NCI-H1105 (cell line): ENCODE data around the gene IL1RAPL2.
"Not testable (repeated sequence)": the region's sequence is repeated elsewhere in the genome, so short reads cannot be mapped to it uniquely, and the experiment has no call there.

Experiments used
- DNase-seq: peaks from one replicate; lab custom pipeline; 2025; lab: John Stamatoyannopoulos, UW

The IL1RAPL2 gene

DNA sequence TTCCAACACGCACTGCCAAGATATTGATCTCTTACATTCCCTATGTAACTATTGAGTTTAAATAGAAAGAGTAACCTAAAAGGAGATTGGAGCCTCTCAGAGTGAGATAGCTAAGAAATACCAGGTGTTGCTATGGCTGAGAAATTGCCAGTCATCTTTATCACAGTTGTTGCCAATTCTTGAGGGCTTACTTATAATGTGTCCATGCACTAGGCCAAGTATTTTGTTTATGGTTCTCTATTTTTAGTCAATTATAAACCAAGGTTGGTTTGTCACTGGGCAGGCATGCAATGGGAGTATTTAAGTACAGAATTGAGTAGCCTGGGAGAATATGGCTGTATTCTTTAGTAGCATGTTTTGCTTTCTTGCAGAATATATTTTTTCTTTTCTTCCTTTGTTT is 452.9 kb downstream of the IL1RAPL2 start:
- no peak for DNase-seq

DNA sequence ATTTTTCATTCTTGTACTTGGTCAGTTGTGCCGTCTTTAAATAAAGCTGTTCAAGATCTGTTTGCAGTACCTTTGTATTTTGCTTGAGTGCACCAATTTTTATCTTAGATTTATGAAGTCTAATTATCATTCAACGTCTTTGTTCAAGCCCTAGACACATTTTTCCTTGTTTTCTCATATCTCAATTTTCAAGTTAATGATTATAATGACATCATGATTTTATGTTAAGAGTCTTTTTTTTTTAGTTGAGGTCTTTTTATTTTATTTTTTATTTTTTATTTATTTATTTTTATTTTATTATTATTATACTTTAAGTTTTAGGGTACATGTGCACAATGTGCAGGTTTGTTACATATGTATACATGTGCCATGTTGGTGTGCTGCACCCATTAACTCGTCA is 463.0 kb downstream of the IL1RAPL2 start:
- not testable (repeated sequence) for DNase-seq

DNA sequence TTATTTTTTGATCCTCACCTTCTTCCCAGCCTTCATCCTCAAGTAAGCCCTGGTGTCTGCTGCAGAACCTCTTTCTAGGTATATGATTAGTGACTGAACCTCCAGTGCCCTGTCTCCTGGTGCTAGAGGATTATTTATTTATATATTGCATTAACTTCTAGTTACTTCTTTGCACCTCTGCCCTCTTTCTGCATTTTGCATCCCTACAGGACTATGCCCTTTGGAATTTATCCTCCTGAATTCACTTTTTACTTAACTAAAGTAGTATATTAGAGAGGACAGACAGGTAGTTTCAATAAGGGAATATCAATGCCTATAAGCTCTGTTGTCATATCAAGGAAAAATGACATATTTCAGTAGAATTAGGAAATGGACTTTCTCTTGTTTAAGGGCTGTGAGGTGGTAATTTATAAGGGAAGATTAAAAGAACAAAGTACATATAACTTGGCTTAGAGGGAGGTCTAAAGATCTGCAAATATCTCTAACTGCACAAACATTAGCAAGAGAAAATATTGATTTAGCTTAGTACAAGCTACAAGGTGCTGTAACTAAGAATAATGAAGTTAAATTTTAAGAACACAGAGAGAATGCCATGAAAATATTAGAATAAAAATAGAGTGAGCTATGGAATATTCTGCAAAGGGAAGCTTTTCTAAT is 472.8 kb downstream of the IL1RAPL2 start:
- DNase-seq, result no peak

DNA sequence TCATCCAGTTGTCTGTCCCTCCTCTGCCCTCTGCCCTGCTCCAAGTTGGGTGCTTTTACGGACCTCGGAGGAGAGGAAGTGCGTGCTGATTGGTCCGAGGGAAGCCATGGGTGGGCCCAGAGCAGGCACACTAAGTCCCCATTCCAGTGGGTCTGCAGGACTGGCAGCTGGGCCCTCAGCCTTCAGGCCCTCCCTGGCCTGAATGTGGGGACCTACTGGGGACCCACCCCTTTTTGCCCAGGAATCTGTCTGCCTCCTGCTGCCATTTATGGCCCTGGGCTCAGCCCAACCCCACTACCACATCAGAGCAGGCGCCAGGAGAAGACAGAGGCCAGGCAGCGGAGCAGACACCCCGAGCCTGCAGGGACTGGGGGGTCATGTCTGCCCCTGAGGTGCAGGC is 484.9 kb downstream of the IL1RAPL2 start:
- no peak for DNase-seq

DNA sequence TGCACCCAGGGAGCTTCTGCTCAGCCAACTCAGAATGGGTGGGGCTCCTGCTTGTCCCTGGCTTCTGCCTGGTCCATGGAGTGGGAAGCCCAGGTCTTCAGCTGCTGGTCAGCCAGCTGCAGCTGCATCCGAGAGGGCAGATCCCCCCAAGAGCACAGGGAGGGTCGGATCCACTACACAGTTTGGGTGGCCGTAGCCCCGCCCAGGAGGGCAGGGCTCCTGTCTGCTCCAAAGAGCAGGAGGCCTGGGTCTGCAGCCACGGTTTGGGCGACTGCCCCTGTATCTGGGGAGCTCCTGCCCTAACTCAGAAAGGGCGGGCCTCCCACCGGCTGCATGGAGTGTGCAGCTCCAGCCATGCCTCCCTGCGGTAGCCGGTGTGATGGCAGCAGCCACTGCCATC is 485.4 kb downstream of the IL1RAPL2 start:
- no peak for DNase-seq

DNA sequence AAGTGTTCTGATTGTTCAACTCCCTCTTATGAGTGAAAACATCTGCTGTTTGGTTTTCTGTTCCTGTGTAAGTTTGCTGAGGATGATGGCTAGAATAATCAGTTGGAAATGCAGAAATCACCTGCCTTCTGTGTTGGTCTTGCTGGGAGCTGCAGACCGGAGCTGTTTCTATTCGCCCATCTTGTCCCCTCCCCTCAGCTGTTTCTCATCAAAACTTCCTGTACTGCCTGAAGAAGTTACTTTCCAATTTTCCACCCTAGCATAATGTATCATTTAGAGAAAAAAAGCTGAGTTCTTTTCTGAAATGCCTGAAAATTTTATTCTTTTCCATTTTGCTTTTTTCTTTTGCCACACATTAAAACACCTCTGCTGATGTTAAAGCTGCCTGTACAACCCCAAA is 486.9 kb downstream of the IL1RAPL2 start:
- DNase-seq, result no peak

DNA sequence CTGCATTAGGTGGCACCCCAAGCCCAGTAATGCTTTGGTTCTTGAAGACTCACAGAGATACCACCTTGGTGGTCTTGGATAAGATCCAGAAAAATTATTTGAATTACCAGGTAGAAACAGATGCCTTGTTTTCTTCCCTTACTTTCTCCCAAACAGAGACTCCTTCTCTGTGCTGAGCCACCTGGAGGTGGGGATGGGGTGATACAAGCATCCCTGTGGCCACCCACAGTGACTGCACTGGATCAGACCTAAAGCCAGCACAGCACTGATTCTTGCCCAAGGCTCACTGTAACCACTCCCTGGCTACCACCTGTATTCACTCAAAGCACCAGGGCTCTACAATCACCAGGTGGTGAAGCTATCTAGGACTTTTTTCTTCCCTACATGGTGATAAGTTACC is 497.7 kb downstream of the IL1RAPL2 start:
- no peak for DNase-seq

DNA sequence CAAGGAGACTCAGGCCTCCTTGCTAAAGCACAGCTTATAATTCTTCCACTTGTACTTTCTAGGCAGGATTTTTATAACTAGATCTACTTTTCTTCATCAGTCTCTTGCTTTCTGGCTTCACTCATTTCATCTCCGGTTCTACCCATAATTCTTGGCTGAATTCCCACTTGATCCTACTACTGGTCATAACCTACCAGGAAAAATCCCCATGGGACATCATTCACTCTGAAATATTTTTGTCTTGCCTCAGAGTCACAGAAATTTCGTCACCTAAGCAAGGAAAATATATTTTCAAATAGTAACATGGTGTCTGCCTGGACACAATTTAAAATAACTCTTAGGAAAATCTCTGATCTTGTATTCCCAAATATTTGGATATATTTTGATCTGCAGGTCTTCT is 532.2 kb downstream of the IL1RAPL2 start:
- DNase-seq, result no peak

DNA sequence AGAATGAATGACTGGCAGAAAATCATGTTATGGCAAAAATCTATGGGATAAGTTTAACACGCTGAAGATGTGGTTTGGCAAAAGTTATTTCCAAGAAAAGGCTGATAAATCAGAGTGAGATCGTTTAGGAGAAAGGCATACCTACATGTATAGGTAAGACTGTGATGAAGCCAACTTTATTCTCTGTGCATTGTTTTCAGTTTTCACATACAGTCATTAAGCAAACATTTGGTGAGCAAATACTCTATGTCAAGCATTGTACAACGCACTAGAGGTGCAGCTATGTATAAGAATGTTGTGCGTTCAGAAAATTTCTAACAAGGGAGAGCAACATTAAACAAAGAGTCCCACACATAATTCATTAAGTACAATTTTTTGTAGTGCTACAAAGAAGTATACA is 532.8 kb downstream of the IL1RAPL2 start:
- DNase-seq, result no peak

DNA sequence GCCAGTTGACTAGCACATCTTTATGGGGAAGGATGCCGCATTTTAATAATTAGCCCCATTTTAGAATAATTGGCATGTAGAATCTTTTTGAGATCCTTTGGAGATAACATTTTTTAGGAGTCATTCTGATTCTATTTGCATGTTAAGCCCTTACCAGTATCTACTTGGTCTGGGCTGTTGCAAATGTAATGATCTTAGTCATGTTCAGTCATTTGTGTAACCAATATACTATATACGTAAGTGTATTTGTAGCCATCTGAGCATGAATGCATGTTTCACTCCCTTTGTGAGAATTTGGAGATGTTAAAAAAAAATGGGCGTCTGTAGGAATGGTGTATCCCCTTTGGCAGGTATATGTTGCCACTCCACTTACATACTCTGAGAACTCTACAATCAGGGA is 535.4 kb downstream of the IL1RAPL2 start:
- no peak for DNase-seq

DNA sequence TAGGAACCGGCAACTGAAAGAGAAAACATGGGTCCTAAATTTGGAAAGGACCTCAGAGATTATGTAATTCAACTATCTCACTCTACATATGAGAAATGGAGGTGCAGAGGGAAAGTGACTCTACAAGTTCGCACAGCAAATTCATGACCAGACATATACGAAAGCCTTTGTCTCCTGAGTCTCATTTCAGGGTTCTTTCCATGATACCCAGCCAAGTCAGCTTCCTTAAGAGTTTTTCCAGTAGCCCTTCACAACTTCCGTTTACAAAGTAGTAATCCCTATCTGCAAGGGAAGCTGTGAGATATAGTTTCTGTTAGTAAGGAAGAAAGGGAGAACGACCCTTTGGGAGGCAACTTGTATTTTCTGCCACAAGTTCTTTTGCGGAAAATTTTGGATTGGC is 543.9 kb downstream of the IL1RAPL2 start:
- no peak for DNase-seq

DNA sequence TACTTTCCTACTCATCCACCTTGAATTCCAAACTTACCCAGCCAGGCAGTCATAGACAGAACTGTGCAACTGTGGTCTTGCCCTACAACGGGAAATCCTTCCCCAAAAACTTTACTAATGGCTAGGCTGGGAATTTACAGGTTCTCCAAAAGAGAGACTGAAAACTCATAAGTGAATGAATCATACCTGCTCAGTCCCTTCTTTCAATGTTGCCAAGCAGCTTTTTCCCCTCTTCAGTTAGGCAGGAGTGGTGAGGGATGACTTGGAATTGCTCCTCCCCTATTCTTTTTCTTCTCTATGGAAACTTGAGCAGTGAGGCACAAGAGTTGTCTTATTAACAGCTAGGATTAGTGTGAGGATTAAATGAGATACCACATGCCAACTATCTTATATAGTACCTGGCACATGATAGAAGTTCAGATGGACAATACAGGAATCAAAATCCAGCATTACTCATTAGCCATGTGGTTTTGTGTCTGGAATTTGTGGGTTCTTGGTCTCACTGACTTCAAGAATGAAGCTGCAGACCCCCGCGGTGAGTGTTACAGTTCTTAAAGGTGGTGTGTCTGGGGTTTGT is 548.6 kb downstream of the IL1RAPL2 start:
- DNase-seq, result no peak

DNA sequence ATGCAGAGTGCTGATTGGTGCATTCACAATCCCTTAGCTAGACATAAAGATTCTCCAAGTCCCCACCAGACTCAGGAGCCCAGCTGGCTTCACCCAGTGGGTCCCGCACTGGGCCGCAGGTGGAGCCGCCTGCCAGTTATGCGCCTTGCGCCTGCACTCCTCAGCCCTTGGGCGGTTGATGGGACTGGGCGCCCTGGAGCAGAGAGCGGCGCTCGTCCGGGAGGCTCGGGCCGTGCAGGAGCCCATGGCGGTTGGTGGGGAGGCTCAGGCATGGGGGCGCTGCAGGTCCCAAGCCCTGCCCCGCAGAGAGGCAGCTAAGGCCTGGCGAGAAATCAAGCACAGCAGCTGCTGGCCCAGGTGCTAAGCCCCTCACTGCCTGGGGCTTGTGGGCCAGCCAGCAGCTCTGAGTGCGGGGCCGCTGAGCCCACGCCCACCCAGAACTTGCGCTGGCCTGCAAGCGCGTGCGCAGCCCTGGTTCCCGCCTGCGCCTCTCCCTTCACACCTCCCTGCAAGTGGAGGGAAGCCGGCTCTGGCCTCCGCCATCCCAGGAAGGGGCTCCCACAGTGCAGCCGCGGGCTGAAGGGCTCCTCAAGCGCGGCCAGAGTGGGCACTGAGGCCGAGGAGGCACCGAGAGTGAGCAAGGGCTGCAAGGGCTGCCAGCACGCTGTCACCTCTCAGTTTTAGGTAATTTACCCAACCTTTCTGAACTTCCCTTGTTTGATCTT is 549.8 kb downstream of the IL1RAPL2 start:
- DNase-seq, result not testable (repeated sequence)

DNA sequence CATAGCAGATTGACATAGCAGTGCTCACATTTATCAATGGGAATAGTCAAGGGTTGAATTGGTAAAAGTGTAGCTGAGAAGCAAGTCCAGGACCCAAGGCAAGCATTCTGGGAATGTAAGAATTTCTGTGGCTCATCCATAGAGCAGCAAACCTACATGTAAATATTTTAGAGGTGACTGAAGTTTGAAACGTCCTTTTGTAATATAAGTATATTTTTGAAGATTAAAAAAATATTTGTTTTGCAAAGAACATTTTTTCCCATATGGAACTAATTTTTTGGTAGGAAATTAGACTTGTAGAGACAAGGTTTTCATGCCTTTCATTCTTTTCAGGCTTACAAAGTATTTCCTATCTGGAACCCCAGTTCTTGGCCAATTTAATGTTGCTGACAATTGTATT is 550.5 kb downstream of the IL1RAPL2 start:
- no peak for DNase-seq

DNA sequence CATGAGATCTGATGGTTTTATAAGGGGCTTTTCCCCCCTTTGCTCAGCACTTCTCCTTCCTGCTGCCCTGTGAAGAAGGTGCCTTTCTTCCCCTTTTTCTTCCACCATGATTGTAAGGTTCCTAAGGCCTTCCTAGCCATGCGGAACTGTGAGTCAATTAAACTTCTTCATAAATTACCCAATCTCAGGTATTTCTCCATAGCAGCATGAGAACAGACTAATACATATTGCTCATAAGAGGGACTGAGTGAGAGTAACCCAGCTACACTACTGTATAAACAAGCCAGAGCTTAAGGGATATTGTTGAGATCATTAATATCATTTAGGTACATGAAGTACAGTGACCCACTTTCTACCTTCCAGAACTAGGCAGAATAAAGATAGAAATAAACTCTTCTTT is 551.6 kb downstream of the IL1RAPL2 start:
- DNase-seq, result no peak

DNA sequence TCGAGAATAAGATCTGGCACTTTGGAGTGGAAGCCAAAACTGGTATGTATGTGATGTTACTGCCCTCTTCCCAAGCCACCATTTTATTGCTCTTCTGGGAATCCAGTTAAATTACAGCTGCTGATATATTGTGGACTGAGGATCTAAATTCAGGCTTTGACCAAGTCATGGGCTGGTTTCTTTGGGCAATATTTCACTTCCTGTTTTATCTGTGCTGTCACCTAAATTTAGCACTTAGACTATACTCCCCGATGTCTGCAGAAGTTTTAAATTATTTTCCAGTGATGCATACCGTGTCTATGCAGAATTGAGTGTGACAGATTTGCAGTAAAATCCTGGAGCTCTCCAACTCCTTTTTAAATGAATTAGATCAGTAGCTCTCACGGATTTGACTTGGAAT is 554.5 kb downstream of the IL1RAPL2 start:
- DNase-seq, result no peak

DNA sequence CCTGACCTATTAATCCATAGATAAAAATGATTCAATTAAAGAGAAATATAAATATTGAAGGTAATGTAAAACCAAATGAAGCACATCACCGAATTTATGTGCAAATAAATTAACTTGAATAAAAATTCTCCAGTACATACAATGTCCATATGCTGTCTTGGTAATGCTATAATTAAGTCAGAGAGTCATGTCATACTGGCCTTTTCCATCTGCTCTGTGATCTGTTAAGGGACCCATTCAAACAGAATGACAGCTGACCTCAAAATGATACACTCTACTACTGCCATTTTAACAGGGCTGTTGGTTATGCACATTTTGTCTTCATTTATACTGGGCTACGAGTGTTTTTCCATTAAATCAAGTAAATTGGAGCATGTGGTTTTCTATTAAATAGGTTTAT is 555.2 kb downstream of the IL1RAPL2 start:
- DNase-seq, result no peak

DNA sequence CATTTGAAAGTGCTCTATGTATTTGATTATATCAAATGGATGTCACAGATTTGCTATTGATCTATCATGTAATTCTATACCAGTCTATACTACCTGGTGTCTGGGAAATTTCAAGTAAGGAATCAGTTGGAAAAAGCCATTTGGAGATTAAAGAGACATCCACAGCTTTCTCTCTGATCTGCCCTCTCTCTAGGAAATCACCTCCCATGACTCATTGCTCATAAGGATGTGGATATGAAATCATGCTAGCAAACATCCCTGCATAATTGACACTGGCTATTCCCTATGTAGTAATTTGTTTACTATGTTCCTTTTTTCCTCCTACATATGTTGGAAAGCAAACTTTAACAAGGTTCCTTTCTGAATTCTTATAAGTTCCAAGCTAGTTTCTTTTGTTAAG is 560.2 kb downstream of the IL1RAPL2 start:
- DNase-seq, result no peak

DNA sequence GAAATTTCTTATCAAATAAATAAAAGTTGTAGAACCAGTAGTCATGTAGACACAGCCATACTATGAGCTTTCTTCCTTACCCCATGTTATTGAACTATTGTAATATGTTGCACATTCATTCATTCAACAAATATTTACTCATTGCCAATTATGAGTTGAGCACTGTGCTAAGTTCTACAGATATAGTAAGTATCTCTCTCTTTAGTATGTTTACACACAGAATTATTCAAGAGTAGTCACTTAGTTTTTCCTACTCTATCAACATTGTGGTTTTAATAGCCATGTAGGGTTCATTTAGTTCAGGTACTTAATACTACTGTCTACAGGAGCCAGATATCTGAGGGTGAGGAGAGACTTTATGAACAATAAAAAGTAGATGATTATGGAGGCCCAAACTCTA is 568.3 kb downstream of the IL1RAPL2 start:
- DNase-seq, result no peak

DNA sequence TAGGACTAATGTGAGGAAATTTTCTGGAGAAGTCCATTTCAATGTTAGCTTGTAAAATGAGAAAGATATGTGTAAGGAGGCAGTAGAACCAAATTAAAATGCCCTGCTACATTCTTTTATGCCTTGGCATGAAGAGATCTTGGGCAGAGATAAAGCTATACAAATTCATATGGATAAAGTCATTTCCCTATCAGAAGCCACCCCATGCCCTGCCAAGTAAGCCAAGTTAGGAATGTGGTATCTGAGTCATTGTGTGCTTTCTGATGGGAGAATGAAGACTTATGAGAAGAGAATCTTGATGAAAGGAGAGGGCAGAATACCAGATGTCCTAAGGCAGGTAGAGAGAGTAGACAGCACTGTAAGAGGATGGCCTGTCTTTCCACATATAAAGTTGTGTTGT is 570.8 kb downstream of the IL1RAPL2 start:
- no peak for DNase-seq

DNA sequence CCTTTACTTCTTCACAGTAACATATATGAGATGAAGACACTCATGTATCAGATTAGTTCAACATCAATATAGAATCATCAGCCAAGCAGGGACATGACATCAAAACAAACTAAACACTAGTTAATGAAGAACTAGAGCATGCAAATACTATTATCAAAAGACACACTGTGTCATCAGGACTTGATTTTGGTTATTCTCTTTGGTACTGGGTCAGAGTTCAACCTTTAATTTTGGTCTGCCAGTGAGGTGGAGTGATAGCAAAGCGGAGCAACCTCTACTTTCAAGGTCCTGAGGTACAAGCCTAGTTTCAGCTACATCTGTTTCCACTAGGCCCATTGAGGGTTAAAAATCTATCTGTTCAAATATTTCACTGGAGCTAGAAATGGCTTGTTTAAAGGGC is 584.0 kb downstream of the IL1RAPL2 start:
- no peak for DNase-seq

DNA sequence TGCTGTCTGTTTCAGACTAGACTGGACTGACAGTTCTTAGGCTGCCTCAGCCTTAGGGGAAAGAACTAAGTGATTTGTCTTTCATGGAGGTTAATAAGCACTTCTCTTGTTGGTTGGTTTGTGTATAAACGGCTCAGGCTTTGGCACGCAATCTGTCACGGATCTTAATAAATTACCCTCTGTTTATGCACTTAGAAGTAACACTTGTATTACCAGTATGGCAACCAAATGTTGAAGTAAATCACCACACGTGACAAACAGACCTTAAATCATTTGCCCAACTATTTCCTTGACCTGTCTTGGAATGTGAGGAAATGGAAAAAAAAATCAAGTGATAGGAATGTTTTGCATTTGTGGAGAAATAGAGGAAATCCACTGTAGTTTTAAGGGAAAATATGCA is 584.6 kb downstream of the IL1RAPL2 start:
- no peak for DNase-seq

DNA sequence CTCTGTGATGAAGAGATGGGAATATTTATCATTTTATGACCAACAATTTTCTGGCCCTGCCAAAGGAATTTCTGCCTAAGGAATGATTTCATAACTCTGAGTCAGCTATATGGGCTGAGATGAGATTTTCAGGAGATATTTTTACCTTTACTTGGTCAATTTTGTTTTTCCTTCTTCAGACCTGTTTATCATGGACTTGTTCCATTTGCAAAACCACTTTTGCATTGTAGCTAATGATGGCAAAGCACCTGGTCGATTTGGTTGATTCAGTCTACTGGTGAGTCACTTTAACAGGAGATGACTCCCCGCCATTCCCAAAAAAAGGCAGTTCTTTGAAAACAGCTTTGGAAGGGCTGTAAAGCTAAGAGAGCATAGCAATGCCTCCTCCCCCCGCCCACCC is 601.2 kb downstream of the IL1RAPL2 start:
- DNase-seq, result no peak

DNA sequence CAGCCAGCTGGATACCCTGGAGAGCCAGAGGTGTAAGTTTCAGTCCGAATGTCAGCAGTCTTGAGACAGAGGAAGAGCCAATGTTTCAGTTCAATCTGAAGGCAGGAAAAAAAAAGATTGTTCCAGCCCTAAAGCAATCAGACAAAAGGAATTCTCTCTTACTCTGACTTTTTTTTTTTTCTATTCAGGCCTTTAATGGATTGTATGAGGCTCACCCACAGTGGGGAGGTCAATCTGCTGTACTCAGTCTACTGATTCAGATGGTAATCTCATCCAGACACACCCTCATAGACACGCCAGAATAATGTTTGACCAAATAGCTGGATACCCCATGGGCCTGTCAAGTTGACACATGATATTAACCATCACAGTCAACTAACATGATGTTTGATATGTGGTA is 602.6 kb downstream of the IL1RAPL2 start:
- no peak for DNase-seq
